Subcutaneous abdominal adipose tissue (tissue), 5 donors: ENCODE results near the gene RETREG1.

Experiments
- H3K27ac ChIP-seq: one replicate; pipeline ENCODE4 v1.7.0; 2013; ENCODE audit warnings: low read depth, mild to moderate bottlenecking, inconsistent platforms, low read length, moderate library complexity
- H3K27me3 ChIP-seq, 5 donors: one replicate each; pipeline ENCODE4 v1.7.0; 2013; ENCODE audit warnings: low read length in 5 of 5, inconsistent platforms in 1 of 5; ENCODE audit not compliant: control insufficient read depth in 5 of 5, insufficient read depth in 4 of 5
- H3K36me3 ChIP-seq, 5 donors: one replicate each; pipeline ENCODE4 v1.7.0; 2013; ENCODE audit warnings: low read length in 5 of 5; ENCODE audit not compliant: control insufficient read depth in 5 of 5, insufficient read depth in 5 of 5
- H3K4me1 ChIP-seq, 5 donors: one replicate each; pipeline ENCODE4 v1.7.0; 2013; ENCODE audit warnings: low read length in 5 of 5, mild to moderate bottlenecking in 3 of 5, moderate library complexity in 1 of 5; ENCODE audit not compliant: control insufficient read depth in 5 of 5, insufficient read depth in 5 of 5
- H3K4me3 ChIP-seq, 5 donors: one replicate each; pipeline ENCODE4 v1.7.0; 2013; ENCODE audit warnings: low read length in 5 of 5, low read depth in 1 of 5
- H3K9ac ChIP-seq, 5 donors: one replicate each; pipeline ENCODE4 v1.7.0; 2013; ENCODE audit warnings: low read length in 5 of 5, mild to moderate bottlenecking in 4 of 5, moderate library complexity in 3 of 5
- H3K9me3 ChIP-seq, 5 donors: one replicate each; pipeline ENCODE4 v1.7.0; 2013; ENCODE audit warnings: low read length in 5 of 5; ENCODE audit not compliant: control insufficient read depth in 5 of 5
- donor health status: healthy.
- donor health status: healthy.
- donor health status: healthy.
- donor health status: healthy.
- donor health status: healthy.

RETREG1 gene

DNA sequence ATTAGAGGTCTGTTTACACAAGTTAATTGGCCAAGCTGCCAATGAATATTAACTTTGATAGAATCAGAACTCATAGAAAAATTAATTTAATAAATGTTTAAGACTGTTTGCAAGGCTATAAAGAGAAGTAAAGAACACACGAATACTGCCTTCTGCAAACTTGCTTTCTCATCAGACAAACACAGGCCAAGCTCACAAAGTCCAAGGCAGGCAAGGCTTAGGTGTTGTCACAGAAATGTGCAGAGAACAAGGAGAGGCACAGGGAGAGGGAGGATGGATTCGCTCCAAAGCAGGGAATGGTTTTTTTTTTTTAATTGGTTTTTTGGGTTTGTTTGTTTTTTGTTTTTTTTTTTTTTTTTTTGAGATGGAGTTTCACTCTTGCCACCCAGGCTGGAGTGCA, 43.4 kb downstream of the RETREG1 start:
- H3K36me3 ChIP-seq, result peaks cover 0 to 2% (median 0%) of the 10 kb centered on the region in 5 donors
- peaks cover 0 to 14% (median 0%) of the 10 kb centered on the region in 5 donors for H3K4me1 ChIP-seq
- H3K9me3 ChIP-seq, result peaks cover 0 to 3% (median 0%) of the 10 kb centered on the region in 5 donors
- H3K27ac ChIP-seq, result no peak overlapping the region
- no peaks in the 10 kb centered on the region for H3K27me3 ChIP-seq
- no peak overlapping the region for H3K4me3 ChIP-seq
- H3K9ac ChIP-seq, result no peak overlapping the region

DNA sequence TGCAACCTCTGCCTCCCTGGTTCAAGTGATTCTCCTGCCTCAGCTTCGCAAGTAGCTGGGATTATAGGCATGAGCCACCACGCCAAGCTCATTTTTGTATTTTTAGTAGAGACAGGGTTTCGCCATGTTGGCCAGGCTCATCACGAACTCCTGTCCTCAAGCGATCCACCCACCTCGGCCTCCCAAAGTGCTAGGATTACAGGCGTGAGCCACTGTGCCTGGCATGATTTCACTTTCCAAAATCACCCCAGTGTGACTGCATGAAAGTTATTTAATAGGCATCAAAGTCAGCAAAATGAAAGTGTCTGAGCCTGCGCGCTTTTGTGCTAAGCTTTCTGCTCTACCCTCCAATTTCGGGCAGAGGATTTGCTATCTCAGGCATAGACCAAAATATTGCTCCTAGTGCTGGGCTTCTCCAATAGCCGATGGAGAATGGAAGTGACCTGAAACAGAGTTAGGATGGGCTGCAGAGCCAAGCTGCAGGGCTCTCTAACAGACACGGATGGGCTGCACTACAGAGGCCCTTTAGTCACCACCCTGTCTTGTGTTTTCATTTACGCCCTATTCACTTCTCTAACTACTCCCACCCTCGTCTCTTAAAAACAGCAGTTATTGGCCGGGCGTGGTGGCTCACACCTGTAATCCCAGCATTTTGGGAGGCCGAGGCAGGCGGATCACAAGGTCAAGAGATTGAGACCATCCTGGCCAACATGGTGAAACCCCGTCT, 44.3 kb downstream of the RETREG1 start:
- no peak overlapping the region for H3K9ac ChIP-seq
- H3K27ac ChIP-seq, result no peak overlapping the region
- H3K4me1 ChIP-seq, result peaks cover 0 to 14% (median 0%) of the 10 kb centered on the region in 5 donors
- H3K36me3 ChIP-seq, result peaks cover 0 to 2% (median 0%) of the 10 kb centered on the region in 5 donors
- no peaks in the 10 kb centered on the region for H3K27me3 ChIP-seq
- H3K9me3 ChIP-seq, result peaks cover 0 to 3% (median 0%) of the 10 kb centered on the region in 5 donors
- H3K4me3 ChIP-seq, result no peak overlapping the region

DNA sequence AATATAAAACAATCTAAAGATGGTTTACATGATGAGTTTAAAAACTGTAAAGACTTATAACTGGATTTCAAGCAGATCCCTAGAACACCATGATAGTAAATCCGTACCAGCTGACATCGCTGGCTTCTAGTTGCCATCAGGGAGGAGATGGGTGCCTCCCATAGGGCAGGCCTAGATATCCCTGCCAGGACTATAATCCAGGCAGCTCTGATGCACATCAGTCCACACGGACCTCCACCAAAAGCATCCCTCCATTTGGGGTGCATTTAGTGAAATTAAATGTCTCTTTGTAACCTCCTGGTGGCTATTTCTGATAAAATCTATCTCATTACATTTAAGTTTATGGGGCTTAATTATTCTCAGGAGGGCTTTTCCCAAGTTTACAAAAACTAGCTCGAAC, 45.8 kb downstream of the RETREG1 start:
- Histone ChIP-seq H3K27ac (no peak overlapping the region), H3K36me3 (peaks cover 0 to 2% (median 0%) of the 10 kb centered on the region in 5 donors), H3K4me1 (peaks cover 0 to 21% (median 0%) of the 10 kb centered on the region in 5 donors), H3K9me3 (peaks cover 0 to 3% (median 0%) of the 10 kb centered on the region in 5 donors), H3K9ac (no peak overlapping the region), H3K27me3 (no peaks in the 10 kb centered on the region), H3K4me3 (no peak overlapping the region)

DNA sequence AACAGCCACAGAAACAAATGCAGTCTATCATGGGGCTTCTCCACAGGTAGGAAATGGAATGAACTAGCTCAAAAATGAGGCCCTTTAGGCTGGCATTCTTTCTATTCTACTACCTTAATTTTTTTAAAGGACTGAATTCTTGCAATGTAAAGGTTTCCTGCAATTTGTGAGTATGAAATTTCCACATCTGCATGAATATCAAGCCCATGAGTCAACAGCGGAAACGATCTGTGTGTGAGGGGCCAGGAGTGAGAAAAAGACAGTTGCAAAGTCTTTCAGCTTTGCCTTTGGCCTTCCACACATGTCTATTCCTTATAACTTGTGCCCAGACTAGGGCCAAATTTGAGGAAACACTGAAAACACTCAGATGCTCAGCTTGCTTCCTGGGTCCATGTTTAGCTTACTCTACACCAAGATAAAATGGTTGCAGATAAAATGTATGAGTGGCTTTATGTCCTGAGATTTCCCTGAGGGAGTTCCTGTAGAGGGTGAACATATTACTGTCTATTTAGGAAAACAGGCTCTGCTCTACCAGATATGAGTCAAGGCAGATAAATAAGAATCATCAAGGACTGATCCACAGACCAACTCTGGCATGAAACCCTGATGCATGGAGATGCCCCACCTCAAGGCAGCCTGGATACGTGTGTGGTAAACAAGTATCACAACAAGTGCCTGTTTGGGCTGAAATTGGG, 46.5 kb downstream of the RETREG1 start:
- H3K27me3 ChIP-seq, result no peaks in the 10 kb centered on the region
- H3K9me3 ChIP-seq, result peaks cover 0 to 3% (median 0%) of the 10 kb centered on the region in 5 donors
- H3K36me3 ChIP-seq, result peaks cover 0 to 2% (median 0%) of the 10 kb centered on the region in 5 donors
- no peak overlapping the region for H3K9ac ChIP-seq
- no peak overlapping the region for H3K27ac ChIP-seq
- H3K4me3 ChIP-seq, result no peak overlapping the region
- peaks cover 0 to 19% (median 0%) of the 10 kb centered on the region in 5 donors for H3K4me1 ChIP-seq

DNA sequence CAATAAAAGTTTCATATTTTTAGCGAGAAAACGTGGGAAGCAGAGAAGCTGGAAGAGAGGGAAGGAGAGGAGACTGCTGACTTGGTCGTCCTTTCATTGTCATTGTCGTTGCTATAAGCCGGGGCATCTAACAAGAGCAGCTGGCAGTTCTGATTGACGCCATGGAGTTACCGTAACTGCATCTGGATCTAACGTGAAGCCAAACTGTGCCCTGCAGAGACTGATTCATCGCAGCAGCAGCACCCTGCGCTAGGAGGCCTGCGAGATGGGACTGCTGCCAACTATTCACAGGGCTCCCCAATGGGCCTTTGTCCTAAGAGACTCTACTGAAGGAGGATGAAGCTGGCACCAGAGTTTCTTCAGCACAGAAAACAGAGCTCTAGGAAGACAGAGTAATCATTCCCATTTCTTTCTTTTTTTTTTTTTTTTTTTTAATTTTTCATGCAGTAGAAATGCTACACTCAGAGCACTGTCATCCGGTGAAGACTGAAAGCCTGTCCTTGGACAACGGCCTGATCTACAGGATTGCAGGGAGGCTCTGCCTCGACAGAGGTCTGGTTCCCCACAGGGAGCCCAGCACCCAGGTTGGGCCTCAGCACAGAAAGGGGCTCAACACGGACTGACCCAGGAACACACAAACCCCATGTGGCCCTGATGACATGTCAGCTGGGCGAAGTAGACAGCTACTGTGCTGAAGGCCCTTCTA, 47.8 kb downstream of the RETREG1 start:
- H3K4me3 ChIP-seq, result no peak overlapping the region
- H3K9ac ChIP-seq, result no peak overlapping the region
- no peak overlapping the region for H3K27ac ChIP-seq
- peaks cover 0 to 2% (median 0%) of the 10 kb centered on the region in 5 donors for H3K36me3 ChIP-seq
- peaks cover 0 to 3% (median 0%) of the 10 kb centered on the region in 5 donors for H3K9me3 ChIP-seq
- no peaks in the 10 kb centered on the region for H3K27me3 ChIP-seq
- H3K4me1 ChIP-seq, result peaks cover 0 to 7% (median 0%) of the 10 kb centered on the region in 5 donors

DNA sequence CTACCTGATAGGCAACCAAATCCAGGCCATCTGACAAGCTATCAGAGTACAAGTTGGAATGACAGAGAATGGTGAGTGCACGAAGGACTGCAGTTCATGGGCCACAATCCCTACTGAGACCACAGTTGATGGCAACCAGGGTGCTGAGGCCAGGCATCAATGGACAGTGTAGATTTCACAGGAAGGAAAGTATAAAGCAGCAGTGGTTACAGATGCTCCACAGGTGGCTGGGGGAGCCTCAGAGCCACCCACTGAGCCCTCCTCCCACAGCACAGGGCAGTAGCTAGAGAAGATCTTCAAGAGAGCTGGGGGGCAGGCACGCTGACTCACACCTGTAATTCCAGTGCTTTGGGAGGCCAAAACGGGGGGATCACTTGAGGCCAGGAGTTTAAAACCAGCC, 49.4 kb downstream of the RETREG1 start:
- Histone ChIP-seq H3K9ac (no peak overlapping the region), H3K27ac (no peak overlapping the region), H3K9me3 (peaks cover 0 to 3% (median 0%) of the 10 kb centered on the region in 5 donors), H3K36me3 (peaks cover 0 to 2% (median 0%) of the 10 kb centered on the region in 5 donors), H3K4me3 (no peak overlapping the region), H3K27me3 (no peaks in the 10 kb centered on the region), H3K4me1 (peaks cover 0 to 7% (median 0%) of the 10 kb centered on the region in 5 donors)

DNA sequence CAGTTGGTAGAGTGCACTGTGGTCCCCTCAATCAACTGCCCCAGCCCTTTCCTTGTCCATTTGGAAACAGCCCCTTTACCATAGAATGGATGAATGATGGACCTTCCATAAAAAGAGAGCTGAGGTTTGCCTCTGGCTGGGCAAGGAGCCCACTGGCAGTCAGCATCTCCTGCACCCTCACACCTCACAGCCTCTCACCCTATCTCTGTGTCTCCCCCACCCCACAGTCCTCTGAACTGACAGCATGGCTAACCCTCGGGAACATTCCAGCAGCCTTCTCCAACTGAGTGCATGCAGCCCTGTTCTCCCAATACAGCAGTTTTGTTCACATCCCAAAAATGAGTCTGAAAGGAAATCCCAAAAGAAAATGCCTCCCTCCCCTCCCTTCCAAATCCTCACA, 51.7 kb downstream of the RETREG1 start:
- Histone ChIP-seq H3K9me3 (peaks cover 0 to 3% (median 0%) of the 10 kb centered on the region in 5 donors), H3K4me1 (peaks cover 0 to 7% (median 0%) of the 10 kb centered on the region in 5 donors), H3K27ac (no peak overlapping the region), H3K4me3 (no peak overlapping the region), H3K36me3 (peaks cover 0 to 2% (median 0%) of the 10 kb centered on the region in 5 donors), H3K27me3 (no peaks in the 10 kb centered on the region), H3K9ac (no peak overlapping the region)

DNA sequence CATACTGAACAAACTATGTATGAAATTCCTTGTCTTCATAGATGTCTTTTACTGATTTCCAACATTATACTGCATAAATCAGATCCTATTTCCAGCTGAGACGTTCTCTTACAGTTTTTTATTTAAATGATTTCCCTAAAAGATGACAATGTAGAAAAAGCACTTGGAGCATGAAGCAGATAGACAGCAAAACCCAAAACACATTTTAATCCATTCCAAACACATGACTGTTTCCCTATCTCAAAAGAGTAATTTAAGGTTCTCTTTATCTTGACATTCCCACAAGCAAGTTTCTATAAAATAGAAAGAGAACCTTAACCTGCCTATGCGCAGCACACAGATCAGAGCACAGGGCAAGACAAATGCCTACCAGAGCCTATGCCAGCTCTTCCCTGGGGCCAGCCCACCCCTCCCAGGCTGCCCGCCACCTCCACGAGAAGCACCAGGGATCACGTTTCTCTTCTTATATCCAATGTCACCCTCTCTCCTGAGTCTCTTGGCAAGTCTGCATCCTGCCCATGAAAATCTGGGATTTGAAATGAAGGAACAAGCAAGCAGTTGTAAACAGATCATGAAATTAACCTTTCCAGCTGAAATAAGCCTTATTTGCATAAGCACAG, 52.4 kb downstream of the RETREG1 start:
- Histone ChIP-seq H3K36me3 (no peaks in the 10 kb centered on the region), H3K9me3 (no peaks in the 10 kb centered on the region), H3K4me1 (peaks cover 0 to 7% (median 0%) of the 10 kb centered on the region in 5 donors), H3K27me3 (no peaks in the 10 kb centered on the region), H3K9ac (no peak overlapping the region), H3K4me3 (no peak overlapping the region), H3K27ac (no peak overlapping the region)

DNA sequence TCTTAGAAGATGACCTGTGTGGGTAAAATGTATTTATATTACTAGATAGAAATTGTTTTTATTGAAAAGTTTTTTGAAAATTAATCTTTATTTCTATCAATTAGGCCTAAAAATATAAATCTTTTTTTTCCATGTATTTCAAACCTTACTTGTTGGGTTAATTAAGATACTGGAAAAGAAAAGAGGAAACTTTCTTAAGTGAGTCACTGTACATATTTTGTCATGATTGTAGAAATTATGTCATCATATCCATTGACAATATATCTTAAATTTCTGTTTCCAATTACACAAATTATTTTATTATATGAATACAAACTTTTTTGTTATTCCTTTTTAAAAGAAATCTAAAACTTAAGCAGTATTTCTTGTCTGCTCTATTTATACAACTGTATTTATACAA, 53.1 kb downstream of the RETREG1 start:
- peaks cover 0 to 7% (median 0%) of the 10 kb centered on the region in 5 donors for H3K4me1 ChIP-seq
- no peaks in the 10 kb centered on the region for H3K36me3 ChIP-seq
- no peaks in the 10 kb centered on the region for H3K27me3 ChIP-seq
- no peaks in the 10 kb centered on the region for H3K9me3 ChIP-seq
- no peak overlapping the region for H3K9ac ChIP-seq
- H3K4me3 ChIP-seq, result no peak overlapping the region
- no peak overlapping the region for H3K27ac ChIP-seq
